GM20000 (cell line): Measurements from ENCODE around the gene XPC.

Experiments
- DNase-seq: peaks from one replicate; pipeline ENCODE4 v3.0.0; 2012; ENCODE audit warnings: low spot score
- TF ChIP-seq, protein P1 (sequence below): IDR thresholded peaks from 2 replicates; pipeline ENCODE4 v1.5.1; 2012; ENCODE audit warnings: mild to moderate bottlenecking, control low read depth; ENCODE audit errors: extremely low read depth, missing control alignments

The XPC gene

DNA sequence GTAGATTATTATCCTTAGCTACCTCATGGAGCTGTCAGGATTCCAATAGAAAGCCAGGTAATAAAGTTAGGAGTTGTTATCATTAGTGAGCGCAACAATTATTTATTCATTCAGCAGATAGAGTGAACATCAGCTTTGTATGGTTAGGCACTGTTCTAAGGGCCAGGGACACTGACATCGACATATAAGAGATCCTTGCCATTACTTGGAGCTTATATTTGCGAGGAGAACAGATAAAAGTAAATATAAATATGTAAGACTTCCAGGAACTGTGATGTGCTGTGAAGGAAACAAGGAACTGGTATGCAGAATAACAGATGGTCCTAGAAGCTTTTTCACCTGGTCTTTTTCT is 689 bp upstream of the XPC start:
- TF ChIP-seq, protein P1, sequence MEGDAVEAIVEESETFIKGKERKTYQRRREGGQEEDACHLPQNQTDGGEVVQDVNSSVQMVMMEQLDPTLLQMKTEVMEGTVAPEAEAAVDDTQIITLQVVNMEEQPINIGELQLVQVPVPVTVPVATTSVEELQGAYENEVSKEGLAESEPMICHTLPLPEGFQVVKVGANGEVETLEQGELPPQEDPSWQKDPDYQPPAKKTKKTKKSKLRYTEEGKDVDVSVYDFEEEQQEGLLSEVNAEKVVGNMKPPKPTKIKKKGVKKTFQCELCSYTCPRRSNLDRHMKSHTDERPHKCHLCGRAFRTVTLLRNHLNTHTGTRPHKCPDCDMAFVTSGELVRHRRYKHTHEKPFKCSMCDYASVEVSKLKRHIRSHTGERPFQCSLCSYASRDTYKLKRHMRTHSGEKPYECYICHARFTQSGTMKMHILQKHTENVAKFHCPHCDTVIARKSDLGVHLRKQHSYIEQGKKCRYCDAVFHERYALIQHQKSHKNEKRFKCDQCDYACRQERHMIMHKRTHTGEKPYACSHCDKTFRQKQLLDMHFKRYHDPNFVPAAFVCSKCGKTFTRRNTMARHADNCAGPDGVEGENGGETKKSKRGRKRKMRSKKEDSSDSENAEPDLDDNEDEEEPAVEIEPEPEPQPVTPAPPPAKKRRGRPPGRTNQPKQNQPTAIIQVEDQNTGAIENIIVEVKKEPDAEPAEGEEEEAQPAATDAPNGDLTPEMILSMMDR: no peak
- DNase-seq: no peak

DNA sequence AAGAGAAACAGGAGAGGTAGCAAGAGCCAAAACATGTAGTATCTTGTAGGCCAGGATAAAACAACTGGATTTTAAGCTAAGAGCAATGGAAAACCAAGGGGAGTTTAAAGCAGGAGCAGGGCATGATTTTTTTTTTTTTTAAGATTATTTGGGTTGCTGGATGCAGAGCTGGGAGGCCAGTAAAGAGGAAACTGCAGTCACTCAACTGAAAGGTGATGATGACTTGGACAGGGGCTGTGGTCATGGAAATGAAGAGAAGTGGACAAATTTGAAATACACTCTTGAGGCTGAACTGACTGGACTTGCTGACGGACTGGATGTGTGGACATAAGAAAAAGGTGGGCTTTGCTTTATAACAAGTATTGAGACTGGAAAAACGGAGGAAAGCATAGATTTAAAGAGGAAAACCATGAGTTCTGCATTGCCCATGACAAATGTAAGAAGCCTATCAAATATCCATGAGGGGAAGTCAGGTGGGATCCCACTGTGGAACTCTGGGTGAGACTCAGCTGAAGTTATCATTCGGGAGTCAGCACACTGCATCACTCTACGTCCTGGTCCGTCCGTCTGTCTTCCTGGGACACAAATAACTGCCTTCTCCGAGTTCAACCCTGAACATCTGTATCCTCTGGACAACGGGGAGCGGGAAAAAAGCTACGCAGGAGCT is 688 bp downstream of the XPC start:
- no peak for DNase-seq
- TF ChIP-seq, protein P1: no peak

DNA sequence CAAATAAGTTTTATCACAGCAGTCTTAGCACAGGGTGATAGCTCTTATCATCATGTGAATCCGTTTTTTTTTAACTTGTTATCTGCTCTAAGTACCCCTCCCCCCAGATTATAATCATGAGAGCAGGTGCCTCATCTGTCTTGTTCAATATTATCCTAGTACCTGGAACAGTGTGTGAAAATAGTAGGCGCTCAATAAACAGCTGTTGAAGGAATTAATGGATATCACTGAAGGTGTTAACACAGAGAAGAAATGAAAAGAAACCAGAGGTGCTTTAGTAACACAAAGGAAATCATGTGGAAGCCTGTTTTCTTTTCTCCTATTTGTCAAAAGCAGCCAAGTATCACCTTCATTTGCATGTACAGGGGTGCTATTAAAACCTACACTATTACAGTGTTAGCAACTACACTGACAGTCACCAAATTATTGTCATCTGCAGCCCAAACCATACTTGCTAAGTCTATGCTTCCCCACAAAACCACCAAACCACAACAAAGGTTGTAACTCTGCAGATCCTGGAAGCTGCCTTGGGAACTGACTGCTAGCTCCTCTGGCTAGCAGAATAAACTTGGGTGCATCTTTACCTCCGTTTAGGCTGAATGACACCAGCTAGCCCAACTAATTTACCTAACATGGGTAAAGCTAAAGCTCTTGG is 2.9 kb downstream of the XPC start:
- peak; percentile 51 for DNase-seq
- TF ChIP-seq, protein P1: no peak

DNA sequence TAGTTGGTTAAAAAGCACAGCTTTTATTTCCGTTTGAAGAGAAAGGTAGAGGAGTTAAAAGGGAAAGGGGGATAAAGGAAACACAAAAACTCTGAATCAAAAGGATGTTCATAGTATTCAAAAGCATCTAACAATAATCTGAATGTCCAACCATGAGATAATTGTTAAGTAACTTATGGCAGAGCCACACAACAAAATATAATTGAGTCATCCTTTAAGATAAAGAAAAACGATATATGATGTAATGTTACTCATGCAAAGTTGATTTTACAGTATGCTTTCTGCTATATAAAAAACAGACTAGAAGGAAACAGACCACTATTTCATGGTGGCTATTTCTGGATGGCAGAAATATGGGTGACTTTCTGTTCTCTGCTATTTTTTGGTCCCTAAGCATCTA is 3.9 kb downstream of the XPC start:
- DNase-seq: no peak
- TF ChIP-seq, protein P1: no peak

DNA sequence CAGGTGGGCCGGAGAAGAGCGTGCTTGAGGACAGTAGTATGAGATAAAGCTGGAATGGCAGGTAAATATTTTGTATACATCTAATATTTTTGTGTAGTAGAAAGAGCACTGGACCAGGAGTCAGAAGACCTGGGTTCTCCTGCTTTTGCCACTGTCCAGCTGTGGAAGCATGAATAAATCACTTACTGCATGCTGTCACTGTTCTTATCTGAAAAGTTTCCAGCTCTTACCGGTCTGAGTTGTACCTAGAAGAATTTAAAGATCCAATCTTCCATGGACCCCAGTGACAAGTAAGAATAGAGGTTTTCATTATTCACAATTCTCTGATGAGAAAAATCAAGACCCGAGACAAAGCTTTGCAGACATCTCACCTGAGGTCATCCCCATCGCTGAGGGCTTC is 5.9 kb downstream of the XPC start:
- TF ChIP-seq, protein P1: no peak
- DNase-seq: no peak

DNA sequence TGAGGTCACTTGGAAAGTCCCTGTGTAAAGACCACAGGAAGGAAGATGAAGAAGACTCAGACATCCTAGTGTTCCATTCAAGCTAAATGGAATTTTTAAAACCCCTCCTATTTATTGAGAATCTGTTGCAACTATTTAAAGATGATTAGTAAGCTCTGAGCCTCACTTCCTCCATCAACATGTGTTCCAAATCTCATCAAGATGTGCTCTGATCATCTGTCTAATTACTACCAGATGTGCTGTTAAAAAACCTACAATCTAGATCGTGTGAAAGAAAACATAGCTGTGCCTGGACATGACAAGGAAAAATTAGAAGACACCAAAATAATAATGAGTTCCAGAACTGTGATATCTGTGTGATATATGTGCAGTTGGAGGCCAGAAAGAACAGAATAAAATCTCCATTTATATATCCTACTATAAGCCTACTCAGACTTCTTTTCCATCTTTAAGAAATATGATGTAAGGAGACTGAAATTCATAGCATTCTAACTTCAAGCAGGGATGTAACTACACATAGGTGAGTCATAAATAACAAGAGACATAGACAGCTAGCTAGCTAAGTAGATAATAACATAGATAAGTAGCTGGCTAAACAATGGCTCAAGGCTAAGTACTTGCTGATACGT is 7.8 kb downstream of the XPC start:
- TF ChIP-seq, protein P1: no peak
- no peak for DNase-seq

DNA sequence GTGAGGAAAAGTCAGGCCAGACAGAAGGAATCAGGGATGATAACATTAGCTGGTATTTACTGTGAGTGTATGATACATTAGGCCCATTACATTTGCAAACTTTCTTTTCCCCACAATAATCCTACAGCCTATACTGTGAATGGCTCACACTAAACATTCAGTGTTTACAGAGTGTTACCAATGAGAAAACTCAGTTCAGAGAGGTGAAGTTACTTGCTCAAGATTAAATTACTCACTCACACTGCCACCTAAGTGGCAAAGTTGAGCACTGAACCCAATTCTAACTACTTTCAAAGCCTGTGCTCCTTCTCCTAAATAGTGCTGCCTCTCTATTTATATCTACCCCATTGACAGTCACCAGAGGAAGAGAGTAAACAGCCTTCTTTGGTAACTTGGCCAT is 8.5 kb downstream of the XPC start:
- TF ChIP-seq, protein P1: no peak
- DNase-seq: no peak
